ENCODE results near the gene FABP3.

FABP3 gene

DNA sequence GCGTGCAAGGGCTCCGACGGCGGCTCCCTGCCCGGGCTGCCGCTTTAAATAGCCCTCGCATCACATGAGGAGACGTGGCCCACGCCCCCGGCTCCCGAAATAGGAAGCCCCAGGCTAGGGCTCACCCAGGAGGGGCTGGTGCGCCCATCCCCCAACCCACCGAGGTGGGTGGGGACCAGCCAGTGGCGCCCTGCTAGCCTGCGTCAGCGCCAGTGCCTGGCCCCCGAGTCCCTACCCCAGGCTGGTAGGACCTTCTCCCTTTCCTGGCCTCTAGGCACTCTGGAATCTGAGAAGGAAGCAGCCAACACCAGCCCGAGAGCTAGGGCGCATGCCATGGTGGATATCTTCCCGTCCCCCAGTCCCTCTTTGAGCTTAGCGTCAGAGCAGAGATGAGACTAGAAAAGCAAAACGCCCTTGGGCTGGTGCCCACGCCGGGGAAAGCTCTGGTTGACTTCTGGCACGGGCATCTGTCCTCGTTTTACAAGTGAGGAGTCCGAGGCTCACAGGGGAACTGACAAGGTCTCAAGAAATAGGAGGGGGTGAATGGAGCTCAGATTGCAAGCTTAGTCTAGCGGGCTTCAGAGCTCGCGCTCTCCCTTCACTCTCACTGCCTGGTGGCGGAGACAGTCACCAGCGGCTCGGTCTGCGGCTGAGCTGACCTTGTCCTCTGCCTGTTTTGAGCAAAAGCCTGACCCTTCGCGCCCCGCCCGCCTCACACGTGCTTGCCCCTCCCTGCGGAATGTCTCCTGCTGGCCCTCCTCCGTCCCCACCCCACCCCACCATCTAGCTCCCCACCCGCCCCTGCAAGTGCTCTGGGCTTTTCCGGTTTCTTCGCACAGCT, at the start of gene FABP3:
Gene FABP3, minus strand, starts transcription at position 21 of the 841 bp plus-strand sequence. CDS start 62 bp downstream, outside the sequence.
- DNase-seq = peak; percentile 88

DNA sequence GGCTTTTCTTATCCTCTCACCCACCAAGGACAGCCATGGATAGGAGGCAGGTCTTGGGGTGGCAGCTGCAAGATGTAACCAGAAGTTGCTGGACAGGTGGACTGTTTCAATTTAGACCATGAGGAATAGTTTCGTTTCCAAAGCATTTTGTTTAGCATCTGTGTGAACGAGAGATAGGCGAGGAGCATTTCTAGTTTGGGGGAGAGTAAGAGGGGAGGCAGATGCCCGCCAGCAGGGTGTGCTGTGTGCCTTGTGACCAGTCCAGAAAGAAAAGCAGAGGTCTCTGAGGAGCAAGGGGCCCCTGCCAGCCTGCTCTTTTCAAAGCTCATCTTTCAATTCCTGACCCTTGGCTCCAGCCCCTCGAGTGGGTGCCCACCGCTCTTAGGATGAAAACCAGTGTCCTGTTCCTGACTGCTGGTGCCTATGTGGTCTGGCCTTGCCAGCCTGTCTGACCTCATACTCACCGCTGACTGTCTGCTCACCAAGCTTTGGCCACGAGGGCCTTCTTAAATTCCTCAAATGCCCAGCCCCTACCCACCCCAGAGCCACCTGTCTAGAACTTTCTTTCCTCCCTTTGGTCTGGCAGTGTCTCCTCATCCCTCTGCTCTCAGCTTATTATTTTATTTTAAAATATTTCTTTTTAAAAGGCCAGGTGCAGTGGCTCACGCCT, 48.6 kb upstream of the FABP3 start:
- no peak for DNase-seq

DNA sequence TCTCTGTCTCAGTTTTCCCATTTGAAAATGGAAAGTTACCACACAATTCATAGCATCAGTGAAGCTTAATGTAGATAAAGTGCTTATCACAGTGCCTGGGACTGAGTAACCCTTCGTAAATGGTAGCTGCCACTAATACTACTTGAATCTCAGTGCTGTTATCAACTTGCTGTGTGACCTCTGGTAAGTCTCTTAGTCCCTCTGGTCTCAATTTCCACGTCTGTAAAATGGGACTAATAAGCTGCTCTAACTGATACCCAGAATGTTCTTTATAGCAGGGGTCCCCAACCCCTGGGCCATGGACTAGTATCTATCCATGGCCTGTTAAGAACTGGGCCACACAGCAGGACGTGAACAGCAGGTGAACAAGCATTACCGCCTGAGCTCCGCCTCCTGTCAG, 47.8 kb upstream of the FABP3 start:
- no peak for DNase-seq

GRCh38 chr1:31418626-31419323, 45.9 kb upstream of the FABP3 start:
- no peak for DNase-seq

DNA sequence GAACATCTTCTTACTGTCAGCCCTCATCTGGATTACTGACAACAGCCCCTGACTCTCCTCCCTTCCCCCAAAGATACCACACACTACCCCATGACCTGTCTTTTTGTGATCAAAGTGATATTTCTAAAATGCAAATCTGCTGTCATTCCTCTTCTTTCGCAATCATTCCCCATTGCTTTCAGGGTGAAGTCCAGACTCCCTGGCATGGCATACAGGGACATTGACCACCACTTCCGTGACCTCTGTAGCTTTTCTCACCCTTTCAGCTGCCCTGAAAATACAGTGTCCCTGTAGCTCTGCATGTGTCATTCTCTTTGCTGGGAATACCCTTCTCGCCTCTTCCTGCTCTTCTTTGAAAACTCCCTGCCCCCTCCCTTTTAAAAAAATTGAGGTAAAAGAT, 44.3 kb upstream of the FABP3 start:
- DNase-seq = no peak

DNA sequence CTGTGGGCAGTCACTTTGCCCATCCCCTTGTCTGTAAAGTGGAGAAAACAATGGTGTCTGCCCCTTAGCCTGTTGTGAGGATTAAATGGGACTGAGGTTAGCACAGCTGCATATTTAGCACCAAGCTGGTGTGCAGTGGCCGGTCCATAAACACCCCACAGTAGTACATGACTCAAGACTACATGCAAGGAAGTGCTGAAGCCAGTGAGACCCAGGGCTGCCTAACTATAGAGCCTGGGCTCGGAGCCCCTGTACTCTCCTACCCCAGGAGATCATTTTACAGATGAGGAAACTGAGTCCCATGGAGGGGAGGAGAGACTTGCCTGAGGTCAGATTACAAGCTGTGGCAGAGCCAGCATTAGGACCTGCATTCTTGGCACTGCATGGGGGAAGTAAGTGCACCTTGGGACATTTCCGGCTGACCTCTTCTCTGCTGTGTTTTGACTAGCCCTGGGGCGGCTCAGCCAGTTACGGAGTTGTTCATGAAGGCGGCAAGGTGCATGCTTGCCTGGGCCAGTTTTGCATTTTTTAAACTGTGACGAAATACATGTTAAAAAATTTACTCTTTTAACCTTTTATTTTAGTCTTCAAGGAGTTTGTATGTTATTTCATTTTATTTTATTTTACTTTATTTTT, 43.3 kb upstream of the FABP3 start:
- no peak for DNase-seq

DNA sequence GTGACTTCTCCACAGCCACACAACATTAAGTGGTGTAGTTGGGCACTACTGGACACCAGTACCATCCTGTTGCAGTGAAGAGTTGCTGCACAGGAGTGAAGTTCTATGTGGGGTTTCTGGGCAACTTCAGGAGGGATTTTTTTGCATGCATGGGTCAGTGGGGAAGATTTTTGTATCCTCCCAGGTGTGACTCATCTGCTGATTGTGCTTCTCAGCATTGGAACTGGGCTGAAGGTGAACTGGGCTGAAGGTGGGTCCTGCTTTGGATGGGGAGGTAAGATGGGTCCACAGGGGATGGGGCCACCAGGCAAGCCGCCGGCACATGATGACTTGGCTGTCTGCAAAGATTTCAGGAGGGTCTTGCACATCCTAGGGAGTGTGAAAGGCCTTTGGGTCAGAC, 42.8 kb upstream of the FABP3 start:
- DNase-seq = no peak

DNA sequence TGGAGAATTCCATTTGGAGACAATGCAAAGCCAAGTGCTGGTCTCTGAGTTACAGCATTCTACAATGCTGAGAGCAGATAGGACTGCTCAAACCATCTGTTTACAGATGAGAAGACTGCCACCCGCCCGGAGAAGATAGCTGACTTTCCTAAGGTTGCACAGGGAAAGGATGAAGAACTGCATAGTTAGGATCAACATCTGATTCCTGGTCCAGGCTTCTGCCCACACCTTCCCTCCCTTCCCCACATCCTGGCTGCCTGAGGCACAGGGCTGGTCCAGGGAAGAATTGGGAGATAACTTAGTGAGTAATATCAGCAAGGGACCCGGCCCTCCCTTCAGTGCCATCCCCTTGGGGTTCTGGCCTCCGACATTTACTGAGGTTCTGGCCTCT, 42.1 kb upstream of the FABP3 start:
- no peak for DNase-seq

GRCh38 chr1:31413405-31414001, 40.6 kb upstream of the FABP3 start:
- DNase-seq = peak; percentile 81

DNA sequence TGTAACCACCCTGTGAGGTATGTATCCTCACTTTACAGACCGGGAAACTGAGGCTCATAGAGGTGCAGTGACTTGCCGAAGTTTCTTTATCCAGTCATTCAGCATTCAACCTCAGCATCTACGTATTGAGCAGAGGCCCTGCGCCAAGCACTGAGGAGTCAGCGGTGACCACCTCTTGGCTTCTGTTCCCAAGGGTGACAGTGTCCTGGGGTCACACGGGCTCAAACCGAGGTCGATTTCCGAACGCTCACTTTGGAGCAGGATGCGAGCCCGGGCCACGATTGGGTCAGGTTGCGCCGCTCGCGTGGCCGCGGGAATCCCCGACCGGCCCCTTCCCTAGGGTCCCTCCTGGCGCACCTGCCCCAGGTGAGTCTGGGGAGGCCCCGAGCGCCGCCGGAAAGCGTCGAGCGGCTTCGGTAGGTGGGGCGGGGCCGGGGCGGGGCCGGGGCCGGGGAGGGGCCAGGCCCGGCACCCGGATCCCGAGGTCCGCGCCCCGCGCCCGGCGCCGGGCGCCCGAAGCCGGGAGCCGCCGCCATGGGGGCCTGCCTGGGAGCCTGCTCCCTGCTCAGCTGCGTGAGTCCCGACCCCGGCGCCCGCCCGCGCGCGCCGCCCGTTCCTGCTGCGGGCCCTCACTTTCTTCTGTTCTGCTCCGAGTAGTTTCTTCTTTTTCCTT, 40.0 kb upstream of the FABP3 start, which contains the start of gene SERINC2:
Gene SERINC2, plus strand, starts transcription at position 482 of the 673 bp plus-strand sequence. Its CDS starts 53 bp downstream, at position 535.
- no peak for DNase-seq

- no peak for DNase-seq
These were observed 39.3 kb upstream of the FABP3 start for GRCh38 chr1:31412205-31412604.

DNA sequence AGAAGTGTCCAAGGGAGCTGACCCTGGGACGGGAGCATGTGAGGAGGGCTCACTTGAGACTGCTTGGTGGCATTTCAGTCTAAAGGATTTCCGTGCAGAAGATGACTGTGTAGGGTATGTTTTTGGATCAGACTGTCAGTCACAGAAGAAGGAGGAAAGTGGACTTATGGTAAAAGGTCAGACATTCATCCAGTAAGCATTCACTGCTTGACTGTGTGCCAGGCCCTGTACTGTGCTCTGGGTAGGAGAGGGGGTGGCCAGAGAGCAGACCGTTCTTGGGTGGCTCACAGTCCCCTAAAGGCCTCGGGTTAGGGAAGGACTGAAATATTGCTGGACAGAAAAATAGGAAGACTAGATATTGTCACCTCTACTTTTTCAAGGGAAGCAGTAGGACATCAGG, 38.0 kb upstream of the FABP3 start:
- DNase-seq = no peak

- DNase-seq = no peak
These were observed 37.3 kb upstream of the FABP3 start for GRCh38 chr1:31409946-31410858.

GRCh38 chr1:31408788-31409318, 36.0 kb upstream of the FABP3 start:
- DNase-seq = no peak

GRCh38 chr1:31407029-31407626, 34.3 kb upstream of the FABP3 start:
- no peak for DNase-seq

GRCh38 chr1:31405578-31406245, 32.8 kb upstream of the FABP3 start:
- DNase-seq = peak; percentile 62

- DNase-seq = no peak
These were observed 28.4 kb upstream of the FABP3 start for GRCh38 chr1:31401241-31401640.

- DNase-seq = no peak
These were observed 27.5 kb upstream of the FABP3 start for GRCh38 chr1:31400393-31400792.

DNA sequence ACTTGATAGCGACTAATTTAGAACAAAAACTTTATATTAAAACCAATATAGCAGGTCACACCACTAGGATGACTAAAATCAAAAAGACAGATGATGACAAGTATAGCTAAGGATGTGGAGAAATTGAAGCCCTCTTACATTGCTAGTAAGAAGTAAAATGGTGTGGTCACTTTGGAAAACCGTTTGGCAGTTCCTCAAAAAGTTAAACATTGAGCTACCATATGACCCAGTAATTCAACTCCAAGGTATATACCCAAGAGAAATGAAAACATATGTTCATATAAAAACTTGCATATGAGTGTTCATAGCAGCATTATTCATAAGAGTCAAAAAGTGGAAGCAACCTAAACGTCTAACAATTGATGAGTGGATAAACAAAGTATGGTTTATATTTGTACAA, 27.1 kb upstream of the FABP3 start:
- no peak for DNase-seq

- no peak for DNase-seq
These were observed 25.4 kb upstream of the FABP3 start for GRCh38 chr1:31398246-31398645.
